ENCODE measurements around the gene PTPN4. TPM values are rescaled to one million over a fixed set of nuclear protein-coding genes. Genes with fewer than 3 reads are reported as not detected.

Gene PTPN4
- total RNA-seq, 1 donor from 2014 or later, result 47.2 TPM

DNA sequence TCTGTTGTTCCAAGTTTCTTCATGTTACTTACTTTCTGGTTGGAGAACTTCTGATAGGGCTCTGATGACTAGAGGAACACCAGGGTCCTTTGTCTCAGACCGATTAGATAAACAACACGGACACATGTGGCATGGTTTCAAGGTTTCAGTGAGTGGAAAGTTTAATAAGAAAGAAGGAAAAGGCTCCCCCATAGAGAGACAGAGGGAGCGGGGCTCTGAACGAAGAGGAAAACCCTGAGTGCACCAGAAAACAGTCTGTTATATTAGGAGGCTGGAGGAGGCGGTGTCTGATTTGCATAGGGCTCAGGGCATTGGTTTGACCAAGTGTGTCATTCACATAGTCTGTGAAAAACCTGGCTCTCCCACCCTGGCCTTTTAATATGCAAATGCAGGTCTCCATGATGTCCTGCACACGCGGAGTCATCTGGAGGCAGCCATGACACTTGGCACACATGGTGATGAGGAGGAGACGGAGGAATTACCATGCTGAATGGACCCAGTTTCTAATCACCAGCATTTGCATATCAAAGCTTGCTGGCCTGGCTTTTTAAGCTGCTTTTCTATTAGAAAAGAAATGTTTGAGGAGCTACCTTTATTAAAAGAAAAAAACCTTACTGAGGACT lies 94.2 kb downstream of the PTPN4 start:
- no peak for DNase-seq (ENCODE audit: low spot score)

DNA sequence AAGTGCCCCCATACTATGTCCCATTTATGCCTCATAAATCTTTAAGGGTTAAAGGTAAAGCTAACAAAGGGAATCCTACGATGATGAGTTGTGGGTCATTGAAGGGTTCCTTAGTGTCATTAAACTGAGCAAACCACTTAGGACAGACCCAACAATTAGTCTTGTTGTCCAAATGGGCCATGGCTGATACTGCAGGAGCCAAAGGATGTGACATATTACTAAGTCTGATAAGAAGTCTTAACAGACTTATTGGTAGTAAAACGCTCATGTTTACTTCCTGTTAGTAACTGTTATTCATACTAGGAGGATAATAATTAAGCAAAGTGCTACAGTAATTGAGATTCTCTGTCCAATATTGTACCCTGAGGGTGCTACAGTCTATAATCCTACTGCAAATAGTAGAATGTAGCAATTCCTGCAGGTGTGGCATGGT lies 96.8 kb downstream of the PTPN4 start:
- DNase-seq (ENCODE audit: low spot score), result no peak

DNA sequence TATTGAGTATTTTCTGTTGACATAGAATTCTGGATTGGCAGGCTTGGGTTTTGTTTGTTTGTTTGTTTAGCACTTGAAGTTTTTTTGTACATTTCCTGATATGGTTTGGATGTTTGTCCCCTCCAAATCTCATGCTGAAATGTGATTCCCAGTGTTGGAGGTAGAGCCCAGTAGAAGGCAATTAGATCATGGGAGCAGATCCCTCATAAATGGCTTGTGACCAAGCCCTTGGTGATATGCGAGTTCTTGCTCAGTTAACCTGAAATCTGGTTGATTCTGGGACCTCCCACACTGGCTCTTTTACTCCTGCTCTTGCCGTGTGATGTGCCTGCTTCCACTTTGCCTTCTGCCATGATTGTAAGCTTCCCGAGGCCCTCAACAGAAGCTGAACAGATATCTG lies 98.0 kb downstream of the PTPN4 start:
- DNase-seq (ENCODE audit: low spot score), result no peak

DNA sequence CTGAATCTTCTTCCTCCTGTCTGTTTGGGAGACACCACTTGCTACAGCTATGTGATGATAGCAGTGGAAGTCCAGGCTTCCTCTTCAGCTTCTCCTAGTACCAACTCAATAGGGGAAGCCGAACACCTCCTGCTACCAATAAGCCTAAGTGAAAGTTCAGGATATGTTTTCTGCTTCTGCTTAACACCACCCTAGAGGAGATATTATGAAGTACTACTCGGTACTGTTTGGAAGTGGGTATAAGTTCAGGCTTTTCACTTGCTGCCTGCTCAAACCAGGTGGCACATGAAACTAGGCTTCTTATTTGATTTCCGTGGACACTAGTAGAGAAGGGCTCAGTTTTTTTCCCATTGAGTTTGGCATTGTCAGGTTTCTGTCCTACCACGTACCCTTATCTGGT lies 99.8 kb downstream of the PTPN4 start:
- DNase-seq (ENCODE audit: low spot score), result no peak

DNA sequence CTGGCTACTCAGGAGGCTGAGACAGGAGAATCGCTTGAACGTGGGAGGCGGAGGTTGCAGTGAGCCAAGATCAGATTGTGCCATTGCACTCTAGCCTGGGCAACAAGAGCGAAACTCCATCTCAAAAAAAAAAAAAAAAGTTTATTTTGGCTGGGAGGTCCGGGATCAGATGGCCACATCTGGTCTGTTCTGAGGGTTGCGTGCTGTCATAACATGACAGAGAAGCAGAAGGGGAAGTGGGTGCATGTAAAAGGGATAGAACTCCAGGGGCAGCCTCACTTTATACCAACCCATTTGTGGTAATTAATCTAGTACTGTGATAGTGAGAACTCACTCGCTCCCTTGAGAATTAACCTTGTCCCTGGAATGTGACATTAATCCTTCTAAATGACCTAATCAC lies 101.2 kb downstream of the PTPN4 start:
- no peak for DNase-seq (ENCODE audit: low spot score)

DNA sequence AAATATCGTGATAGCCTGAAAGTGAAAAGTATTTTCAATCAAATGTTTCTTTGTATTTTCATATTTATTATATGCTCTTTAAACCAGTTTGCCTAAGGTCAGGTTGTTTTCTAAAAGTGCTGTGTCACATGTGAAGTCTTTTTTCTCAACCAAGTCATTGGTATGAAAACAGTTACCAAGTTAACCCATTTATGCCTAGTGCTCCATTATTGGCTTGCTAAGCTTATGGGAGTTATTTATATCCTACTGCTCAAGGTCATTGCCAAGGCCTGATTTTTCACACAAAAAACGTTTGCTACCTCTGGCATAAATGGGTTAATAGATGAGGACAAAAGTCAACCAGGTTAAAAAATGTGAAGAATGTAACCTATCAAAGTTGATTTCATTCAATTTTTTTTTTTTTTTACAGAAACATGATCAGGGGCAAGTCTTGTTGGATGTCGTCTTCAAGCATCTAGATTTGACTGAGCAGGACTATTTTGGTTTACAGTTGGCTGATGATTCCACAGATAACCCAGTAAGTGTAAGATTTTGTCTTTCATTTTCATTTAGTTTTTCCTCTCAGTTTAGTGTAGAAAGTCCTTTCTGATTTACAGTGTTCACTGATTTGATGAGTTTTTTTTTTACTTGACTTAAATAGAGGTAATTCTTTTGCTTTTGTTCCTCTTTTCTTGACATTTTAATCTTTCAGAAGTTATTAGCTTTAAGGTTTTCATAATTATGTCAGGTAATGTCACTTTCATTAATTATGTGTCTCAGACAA lies 102.6 kb downstream of the PTPN4 start:
- DNase-seq (ENCODE audit: low spot score), result no peak

DNA sequence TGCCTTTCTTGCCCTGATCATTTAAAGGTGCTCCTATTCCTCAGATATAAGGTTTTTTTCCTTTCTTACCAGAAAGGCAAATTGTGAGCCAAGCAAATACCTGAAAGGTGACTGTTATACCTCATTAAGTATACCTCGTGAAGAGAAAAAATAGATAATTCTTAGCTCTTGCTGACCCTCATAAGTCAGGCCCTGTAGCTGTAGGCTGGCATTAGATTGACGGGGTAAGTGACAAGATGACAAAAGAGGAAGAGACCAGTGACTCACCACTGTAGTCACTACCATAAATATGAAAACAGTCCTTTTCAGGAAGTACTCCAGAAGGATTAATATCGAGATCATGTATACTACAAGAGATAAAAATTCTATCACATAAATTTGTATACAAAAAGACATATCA lies 104.6 kb downstream of the PTPN4 start:
- DNase-seq (ENCODE audit: low spot score), result no peak

DNA sequence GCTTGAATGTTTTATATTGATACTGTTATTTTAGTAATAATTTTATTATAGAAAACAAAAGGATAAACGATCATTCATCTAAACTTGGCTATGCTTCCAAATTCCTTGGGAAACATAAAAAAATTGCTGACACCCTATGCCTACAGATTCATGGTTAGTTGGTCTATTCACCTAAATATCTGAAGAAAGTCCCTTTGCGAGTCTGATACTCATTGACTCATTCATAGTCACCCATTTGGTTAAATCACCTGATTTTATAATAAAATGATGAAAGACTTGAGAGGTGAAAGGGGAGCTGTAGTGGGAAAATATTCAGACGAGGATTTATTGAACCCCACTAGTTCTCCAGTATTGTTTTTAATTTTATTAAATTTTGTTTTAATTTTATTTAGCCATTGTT lies 112.0 kb downstream of the PTPN4 start:
- DNase-seq (ENCODE audit: low spot score), result no peak

DNA sequence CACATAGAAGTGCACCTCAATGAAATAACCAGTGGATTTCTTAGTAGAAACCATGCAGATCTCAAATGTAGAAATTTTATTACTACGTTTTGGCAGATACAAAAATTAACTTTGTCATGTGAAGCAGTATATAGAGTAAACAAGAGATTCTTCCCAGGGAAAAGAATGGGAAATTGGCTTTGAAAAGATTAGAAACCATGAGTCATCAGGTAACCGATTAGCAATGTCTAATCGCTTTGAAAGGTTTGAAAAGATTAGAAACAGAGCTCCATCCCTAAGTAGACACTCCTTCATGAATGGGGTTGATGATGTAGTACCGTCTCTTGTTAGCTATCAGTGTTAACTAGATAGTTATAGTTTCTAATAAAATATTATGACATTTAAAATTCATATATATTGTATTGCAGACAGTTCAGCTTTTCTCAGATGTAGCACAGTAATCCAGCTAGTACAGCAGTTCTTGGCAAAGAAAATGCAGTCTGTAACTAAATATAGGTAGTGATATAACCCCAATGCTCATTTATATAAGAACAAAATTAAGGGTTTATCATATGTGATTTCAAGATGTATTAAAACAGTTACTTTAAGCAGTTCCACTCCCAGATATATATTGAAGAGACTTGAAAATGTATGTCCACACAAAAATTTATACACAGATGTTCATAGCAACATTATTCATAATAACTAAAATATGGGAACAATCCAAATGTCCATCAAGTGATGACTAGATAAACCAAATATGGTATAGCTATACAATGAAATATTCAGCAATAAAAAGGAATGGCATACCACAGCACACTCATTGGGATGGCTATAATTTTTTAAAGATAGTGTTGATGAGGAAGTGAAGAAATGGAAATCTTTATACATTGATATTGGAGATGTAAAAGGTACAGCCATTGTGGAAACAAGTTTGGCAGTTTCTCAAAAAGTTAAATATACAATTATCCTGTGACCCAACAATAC lies 113.9 kb downstream of the PTPN4 start:
- no peak for DNase-seq (ENCODE audit: low spot score)

DNA sequence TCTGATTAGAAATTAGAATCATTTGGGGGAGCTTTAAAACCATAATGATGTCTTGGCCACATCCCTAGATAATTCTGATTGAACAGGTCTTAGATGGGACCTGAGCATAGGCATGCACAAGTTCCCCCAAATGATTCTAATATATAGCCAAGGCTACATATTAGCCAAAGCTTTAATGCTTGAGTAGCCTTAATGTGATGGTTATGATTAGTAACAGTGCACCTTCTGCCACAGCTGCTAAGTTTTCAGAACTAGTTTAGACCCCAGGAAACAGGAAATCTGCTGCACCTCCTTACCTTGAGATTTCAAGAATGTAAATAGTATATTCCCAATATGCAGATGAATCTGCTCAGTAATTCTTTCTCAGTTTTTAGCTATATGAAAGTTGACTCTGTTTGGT lies 119.8 kb downstream of the PTPN4 start:
- DNase-seq (ENCODE audit: low spot score), result no peak

DNA sequence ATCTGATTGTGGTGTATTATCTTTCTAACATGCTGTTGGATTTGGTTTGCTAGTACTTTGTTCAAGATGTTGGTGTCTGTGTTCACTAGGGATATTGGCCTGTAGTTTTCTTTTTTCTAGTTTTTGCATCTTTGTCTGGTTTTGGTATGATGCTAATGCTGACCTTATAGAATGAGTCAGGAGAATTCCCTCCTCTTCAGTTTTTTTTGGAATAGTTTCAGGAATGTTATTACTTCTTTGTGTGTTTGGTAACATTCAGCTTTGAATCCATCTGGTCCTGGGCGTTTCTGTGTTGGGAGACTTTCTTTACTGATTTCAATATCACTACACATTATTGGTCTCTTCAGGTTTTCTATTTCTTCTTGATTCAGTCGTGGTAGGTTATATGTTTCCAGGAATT lies 129.0 kb downstream of the PTPN4 start:
- no peak for DNase-seq (ENCODE audit: low spot score)

DNA sequence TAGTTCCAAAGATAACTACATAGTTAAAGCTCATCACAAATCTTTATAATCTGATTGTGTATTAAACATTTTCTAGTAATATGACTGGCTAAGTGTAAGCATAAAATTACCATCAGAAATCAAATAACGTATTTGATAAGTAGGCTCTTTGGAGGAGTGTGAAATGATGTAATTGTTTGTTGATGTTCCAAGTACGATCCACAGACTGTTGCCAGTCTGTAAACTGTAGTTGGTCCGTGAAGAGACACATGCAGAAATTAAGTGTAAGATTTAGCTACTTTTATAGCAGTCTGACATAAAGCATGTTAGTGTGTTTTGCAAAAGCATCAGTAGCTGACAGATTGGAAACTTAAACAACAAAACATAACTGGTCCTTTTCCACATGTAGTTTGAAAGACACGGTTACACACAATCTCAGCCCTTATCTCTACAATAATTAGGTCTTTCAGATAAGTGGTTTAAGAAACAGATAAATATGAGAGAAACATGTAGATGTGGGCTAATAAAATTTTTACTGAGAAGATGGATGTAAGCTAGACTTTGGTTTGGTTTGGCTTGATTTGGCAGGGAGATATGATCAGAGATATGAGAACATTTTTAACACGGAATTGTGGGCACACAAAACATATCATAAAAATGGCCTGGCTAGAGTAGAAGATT lies 138.1 kb downstream of the PTPN4 start:
- peak; percentile 21 for DNase-seq (ENCODE audit: low spot score)

DNA sequence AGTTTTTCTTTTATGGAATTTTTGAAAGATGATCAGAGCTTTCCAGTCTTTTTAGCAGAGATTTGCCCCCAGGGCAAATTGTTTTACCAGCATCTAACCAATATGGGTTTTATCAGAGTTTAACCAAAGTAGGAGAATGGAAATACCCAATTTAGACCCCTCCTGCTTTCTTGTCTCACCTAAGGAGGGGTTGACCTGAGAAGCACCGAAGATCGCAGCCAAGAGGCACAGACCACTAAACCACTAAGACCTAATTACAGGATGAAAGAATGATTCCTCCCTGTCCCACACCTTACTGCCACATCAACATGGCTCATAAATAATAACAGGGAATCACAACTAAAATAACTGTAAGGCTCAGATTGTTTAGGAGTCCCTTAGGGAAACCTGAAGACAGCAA lies 141.3 kb downstream of the PTPN4 start:
- no peak for DNase-seq (ENCODE audit: low spot score)

DNA sequence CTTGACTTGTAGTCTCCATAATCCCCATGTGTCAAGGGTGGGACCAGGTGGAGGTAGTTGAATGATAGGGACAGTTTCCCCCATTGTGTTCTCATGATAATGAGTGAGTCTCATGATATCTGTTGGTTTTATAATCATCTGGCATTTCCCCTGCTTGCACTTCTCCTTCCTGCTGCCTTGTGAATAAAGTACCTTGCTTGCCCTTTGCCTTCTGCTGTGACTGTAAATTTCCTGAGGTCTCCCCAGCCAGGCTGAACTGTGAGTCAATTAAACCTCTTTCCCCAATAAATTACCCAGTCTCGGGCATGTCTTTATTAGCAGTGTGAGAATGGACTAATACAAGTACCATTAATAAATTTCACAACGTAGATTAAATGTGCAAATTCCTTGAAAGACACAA lies 150.8 kb downstream of the PTPN4 start:
- no peak for DNase-seq (ENCODE audit: low spot score)

DNA sequence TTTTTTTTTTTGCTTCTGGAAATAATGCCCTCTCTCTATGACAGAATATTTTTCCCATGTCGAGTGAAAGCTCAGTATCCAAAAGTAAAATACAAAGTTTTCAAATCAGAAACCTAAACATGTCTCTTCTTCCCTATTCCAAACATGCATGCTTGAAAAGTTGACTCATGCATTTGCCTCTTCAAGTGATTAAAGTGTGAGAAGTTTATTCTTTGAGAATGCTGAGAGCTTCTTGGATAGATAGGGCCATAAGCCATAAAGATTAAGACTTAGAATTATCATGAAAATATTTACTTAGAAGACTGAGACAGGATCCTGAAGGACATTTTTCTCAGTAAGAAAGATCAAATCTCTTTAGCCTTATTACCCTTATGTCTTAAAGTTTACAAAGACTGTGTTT lies 154.5 kb downstream of the PTPN4 start:
- peak; percentile 57 for DNase-seq (ENCODE audit: low spot score)

DNA sequence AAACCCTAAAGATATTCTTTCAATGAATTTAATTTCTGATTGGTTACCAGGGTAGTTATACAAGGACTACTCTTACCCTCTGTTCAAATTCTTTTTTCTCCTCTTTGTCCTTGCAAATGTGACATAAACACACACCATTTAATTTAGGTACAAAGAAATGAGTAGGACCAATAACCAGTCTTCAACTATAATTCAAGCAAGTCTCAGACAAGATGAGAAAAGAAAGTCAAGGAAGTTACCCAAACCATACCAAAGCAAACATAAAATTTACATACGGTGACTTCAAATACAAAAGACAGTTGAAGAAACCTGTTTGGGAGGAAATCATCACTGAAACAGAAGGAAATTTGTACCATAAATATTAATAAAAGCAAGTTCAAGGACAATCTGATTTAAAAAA lies 162.1 kb downstream of the PTPN4 start:
- no peak for DNase-seq (ENCODE audit: low spot score)

DNA sequence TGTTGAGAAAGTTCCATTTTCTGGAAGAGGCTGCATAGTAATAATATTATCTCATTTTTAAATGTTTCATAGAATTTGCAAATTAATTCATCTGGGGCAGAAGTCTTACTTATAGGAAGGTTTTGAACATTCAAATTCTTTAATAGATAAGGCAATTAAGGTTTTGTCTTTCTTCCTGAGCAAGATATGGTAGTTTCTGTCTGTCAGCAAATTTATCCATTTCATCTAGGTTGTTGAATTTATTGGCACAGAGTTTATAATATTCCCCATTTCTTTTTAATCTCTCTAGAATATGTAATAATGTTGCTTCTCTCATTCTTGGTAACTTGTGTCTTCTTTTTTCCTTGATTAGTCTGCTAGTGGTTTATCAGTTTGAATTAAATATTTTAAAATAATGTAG lies 163.0 kb downstream of the PTPN4 start:
- DNase-seq (ENCODE audit: low spot score), result no peak

DNA sequence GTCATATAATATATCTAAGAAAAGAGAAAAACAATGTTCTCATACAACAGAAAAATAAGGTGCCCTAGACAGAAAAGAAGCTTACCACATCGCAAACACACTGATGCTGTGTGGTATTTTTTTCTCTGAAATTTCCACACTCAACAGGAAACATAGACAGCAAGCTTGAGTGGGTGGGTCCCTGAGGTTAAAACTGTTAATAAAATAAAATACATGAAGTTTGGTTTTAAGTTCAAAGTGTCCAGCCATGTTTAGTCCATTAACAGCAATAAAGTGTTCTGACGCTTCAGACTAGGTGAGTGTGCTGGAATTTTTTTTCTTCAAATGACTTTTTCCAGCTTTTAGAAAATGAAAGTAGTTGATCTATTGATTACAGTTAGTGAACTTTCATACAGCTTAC lies 169.8 kb downstream of the PTPN4 start:
- DNase-seq (ENCODE audit: low spot score), result no peak

DNA sequence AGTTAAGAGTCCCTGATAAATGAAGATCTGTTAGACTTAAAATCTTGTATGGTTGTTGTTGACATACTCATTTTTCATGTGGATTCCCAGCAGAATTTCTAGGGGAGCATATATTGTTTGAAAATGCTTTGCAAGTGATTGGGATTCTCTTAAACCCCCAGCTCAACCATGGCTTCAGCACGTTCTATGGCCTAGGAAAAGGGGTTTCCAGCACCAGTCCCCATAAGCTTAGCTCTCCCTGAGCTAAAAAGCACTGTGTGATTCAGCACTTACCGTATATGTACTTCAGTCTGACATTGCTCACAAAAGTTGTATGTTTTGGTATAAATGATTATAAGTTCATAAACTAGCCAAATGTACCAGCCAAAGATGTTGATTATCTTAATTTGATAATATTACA lies 173.1 kb downstream of the PTPN4 start:
- DNase-seq (ENCODE audit: low spot score), result no peak

DNA sequence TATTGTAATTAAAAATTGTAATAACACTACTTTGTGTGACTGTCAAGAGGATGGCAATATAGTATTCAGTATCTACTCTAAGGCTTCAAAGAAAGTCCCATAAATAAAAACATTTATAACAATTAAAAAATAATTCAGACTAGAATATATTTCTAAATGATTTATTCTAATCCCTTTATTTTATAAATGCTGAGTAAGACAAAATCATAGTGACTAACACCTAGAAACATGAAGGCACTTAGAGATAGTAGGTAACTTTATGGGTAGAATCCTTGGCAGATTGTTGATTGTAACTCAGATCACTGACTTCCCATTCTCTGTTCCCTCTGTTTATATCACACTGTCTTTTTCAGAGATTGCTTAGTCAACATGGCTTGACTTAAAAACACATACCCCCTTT lies 174.6 kb downstream of the PTPN4 start:
- no peak for DNase-seq (ENCODE audit: low spot score)

DNA sequence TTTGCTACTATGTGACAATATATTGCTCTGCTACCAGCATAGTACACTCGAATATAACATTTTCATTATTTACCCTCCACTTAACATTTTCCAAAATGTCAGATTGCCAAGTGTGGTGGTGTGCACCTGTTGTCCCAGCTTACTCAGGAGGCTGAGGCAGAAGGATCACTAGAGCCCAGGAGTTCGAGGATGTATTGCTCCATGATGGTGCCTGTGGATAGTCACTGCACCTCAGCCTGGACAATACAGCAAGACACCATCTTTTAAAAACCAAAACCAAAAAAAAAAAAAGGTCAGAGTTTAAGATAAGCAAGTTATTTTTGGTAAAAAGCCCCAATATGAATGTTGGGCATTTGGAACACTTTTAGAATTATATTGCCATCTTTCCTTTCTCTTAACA lies 178.0 kb downstream of the PTPN4 start:
- no peak for DNase-seq (ENCODE audit: low spot score)

DNA sequence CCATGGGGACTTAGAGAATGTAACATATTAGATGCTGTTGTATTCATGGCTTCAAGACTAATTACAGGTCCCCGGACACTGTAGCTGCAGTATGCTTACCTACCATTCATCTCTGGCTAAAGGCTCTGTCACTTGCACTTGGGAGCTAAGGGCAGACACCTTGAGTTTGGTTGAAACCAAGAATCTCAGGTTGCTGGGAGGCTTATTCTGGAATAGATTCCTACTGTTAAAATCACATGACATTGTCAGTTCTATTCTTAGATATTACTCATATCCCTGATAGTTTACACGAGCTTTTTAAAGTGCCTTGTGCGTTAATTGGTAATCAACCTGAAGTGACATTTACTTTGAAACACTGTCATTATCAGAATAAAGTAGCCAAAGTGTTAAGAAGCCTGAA lies 180.2 kb downstream of the PTPN4 start:
- no peak for DNase-seq (ENCODE audit: low spot score)

All from umbilical cord (tissue), 2 donors.